ENCODE data around the gene VANGL2.

VANGL2 gene

GRCh38 chr1:160427625-160428024 is 27.3 kb downstream of the VANGL2 start:
- FAIRE-seq, result no peak
- no peak for DNase-seq (ENCODE audit: low spot score)

- FAIRE-seq, result no peak
These were observed 27.7 kb downstream of the VANGL2 start for GRCh38 chr1:160428053-160428452.

GRCh38 chr1:160428655-160429054 is 28.3 kb downstream of the VANGL2 start:
- DNase-seq (ENCODE audit: low spot score) (peak; percentile 36), FAIRE-seq (no peak)

More at GRCh38 chr1:160428053-160428452, 27.7 kb downstream of the VANGL2 start:
- DNase-seq (ENCODE audit: low spot score), result no peak

GRCh38 chr1:160429125-160429561 is 28.8 kb downstream of the VANGL2 start:
- no peak for DNase-seq (ENCODE audit: low spot score)
- FAIRE-seq, result no peak

- no peak for DNase-seq (ENCODE audit: low spot score)
- no peak for FAIRE-seq
These were observed 29.6 kb downstream of the VANGL2 start for GRCh38 chr1:160429702-160430535.

- FAIRE-seq, result no peak
- DNase-seq (ENCODE audit: low spot score), result no peak
These were observed 30.6 kb downstream of the VANGL2 start for GRCh38 chr1:160431006-160431405.

GRCh38 chr1:160431571-160431970 is 31.2 kb downstream of the VANGL2 start:
- FAIRE-seq, result no peak
- no peak for DNase-seq (ENCODE audit: low spot score)

GRCh38 chr1:160432371-160432786 is 32.0 kb downstream of the VANGL2 start:
- DNase-seq (ENCODE audit: low spot score) (no peak), FAIRE-seq (no peak)

- FAIRE-seq, result no peak
- no peak for DNase-seq (ENCODE audit: low spot score)
These were observed 36.6 kb downstream of the VANGL2 start for GRCh38 chr1:160436966-160437365.

GRCh38 chr1:160437432-160438316 is 37.3 kb downstream of the VANGL2 start:
- no peak for FAIRE-seq
- DNase-seq (ENCODE audit: low spot score), result no peak

GRCh38 chr1:160438317-160438918 is 38.1 kb downstream of the VANGL2 start:
- DNase-seq (ENCODE audit: low spot score), result no peak
- FAIRE-seq, result no peak

GRCh38 chr1:160438935-160439334 is 38.6 kb downstream of the VANGL2 start:
- FAIRE-seq (no peak), DNase-seq (ENCODE audit: low spot score) (no peak)

- FAIRE-seq, result no peak
These were observed 39.4 kb downstream of the VANGL2 start for GRCh38 chr1:160439718-160440117.

GRCh38 chr1:160446945-160447600 is 46.7 kb downstream of the VANGL2 start:
- FAIRE-seq, result no peak
- no peak for DNase-seq (ENCODE audit: low spot score)

More at GRCh38 chr1:160439718-160440117, 39.4 kb downstream of the VANGL2 start:
- DNase-seq (ENCODE audit: low spot score), result no peak

- no peak for FAIRE-seq
These were observed 49.1 kb downstream of the VANGL2 start for GRCh38 chr1:160449494-160449893.

GRCh38 chr1:160451119-160451858 is 50.9 kb downstream of the VANGL2 start:
- DNase-seq (ENCODE audit: low spot score) (no peak), FAIRE-seq (no peak)

More at GRCh38 chr1:160449494-160449893, 49.1 kb downstream of the VANGL2 start:
- DNase-seq (ENCODE audit: low spot score), result no peak

GRCh38 chr1:160451859-160452232 is 51.5 kb downstream of the VANGL2 start:
- DNase-seq (ENCODE audit: low spot score) (no peak), FAIRE-seq (no peak)

GRCh38 chr1:160453443-160453842 is 53.1 kb downstream of the VANGL2 start:
- FAIRE-seq (no peak), DNase-seq (ENCODE audit: low spot score) (no peak)

- FAIRE-seq (no peak), DNase-seq (ENCODE audit: low spot score) (no peak)
These were observed 54.2 kb downstream of the VANGL2 start for GRCh38 chr1:160454371-160455152.

GRCh38 chr1:160455153-160455517 is 54.8 kb downstream of the VANGL2 start:
- DNase-seq (ENCODE audit: low spot score) (no peak), FAIRE-seq (no peak)

Measured in RCC 7860 (cell line).